OCI-LY1 (cell line): ENCODE results near the gene ZNF79.

Experiments used
- H2AFZ ChIP-seq: fragments of 200-600 bp; sonication (generic), shearing (Covaris generic); 2 replicates; pipeline ENCODE4 v1.6.0; 2014; ENCODE audit warnings: antibody characterized with exemption, mild to moderate bottlenecking, low read length
- H3F3A ChIP-seq: fragments of 200-600 bp; sonication (generic), shearing (Covaris generic); 2 replicates; pipeline ENCODE4 v1.6.0; 2014; ENCODE audit warnings: mild to moderate bottlenecking, antibody characterized with exemption, low read length, moderate library complexity; ENCODE audit not compliant: insufficient read depth
- H3K27ac ChIP-seq: fragments of 200-600 bp; sonication (generic); 2 replicates; pipeline ENCODE4 v1.5.1; 2014; ENCODE audit warnings: low read length, mixed run types, mild to moderate bottlenecking, low read depth; ENCODE audit not compliant: poor library complexity, severe bottlenecking
- H3K27me3 ChIP-seq: fragments of 200-600 bp; sonication (generic); 2 replicates; pipeline ENCODE4 v1.6.0; 2014; ENCODE audit warnings: antibody characterized with exemption, mild to moderate bottlenecking, low read length, moderate library complexity; ENCODE audit not compliant: insufficient read depth
- H3K36me3 ChIP-seq: fragments of 200-600 bp; sonication (generic); 2 replicates; pipeline ENCODE4 v1.6.1; 2014; ENCODE audit warnings: mild to moderate bottlenecking, antibody characterized with exemption, low read length, moderate library complexity, mixed read lengths; ENCODE audit not compliant: insufficient read depth
- H3K4me1 ChIP-seq: fragments of 200-600 bp; sonication (generic); 2 replicates; pipeline ENCODE4 v1.5.1; 2014; ENCODE audit warnings: mild to moderate bottlenecking, low read length, moderate library complexity; ENCODE audit not compliant: insufficient read depth, severe bottlenecking
- H3K4me2 ChIP-seq: fragments of 200-600 bp; sonication (generic), shearing (Covaris generic); 2 replicates; pipeline ENCODE4 v1.6.1; 2014; ENCODE audit warnings: low read length
- H3K4me3 ChIP-seq: fragments of 200-600 bp; sonication (generic); 2 replicates; pipeline ENCODE4 v1.5.1; 2014; ENCODE audit warnings: low read length, low read depth, mild to moderate bottlenecking, mixed read lengths; ENCODE audit not compliant: poor library complexity, severe bottlenecking
- H3K79me2 ChIP-seq: fragments of 200-600 bp; shearing (Covaris generic); 2 replicates; pipeline ENCODE4 v1.6.1; 2016; ENCODE audit warnings: mixed run types, low read length, mixed read lengths; ENCODE audit not compliant: insufficient read depth
- H3K9ac ChIP-seq: fragments of 200-600 bp; sonication (generic), shearing (Covaris generic); 2 replicates; pipeline ENCODE4 v1.6.1; 2014; ENCODE audit warnings: mild to moderate bottlenecking, low read length, mixed read lengths
- H3K9me2 ChIP-seq: fragments of 200-600 bp; sonication (generic), shearing (Covaris generic); 2 replicates; pipeline ENCODE4 v1.6.1; 2014; ENCODE audit warnings: low read depth, mild to moderate bottlenecking, low read length, mixed read lengths
- H3K9me3 ChIP-seq: fragments of 200-600 bp; shearing (Covaris generic); 2 replicates; pipeline ENCODE4 v1.6.1; 2014; ENCODE audit warnings: low read length, mixed read lengths
- H4K20me1 ChIP-seq: fragments of 200-600 bp; sonication (generic), shearing (Covaris generic); 2 replicates; pipeline ENCODE4 v1.6.0; 2016; ENCODE audit warnings: mild to moderate bottlenecking, low read length; ENCODE audit not compliant: insufficient read depth
- CTCF ChIP-seq: fragments of 200-600 bp; sonication (generic), shearing (Covaris generic); IDR thresholded peaks from 2 replicates; pipeline ENCODE4 v1.5.1; 2017; ENCODE audit warnings: mild to moderate bottlenecking, antibody characterized with exemption, low read length, moderate library complexity, mixed read lengths
- EZH2 ChIP-seq: fragments of 200-600 bp; sonication (generic), shearing (Covaris generic); IDR thresholded peaks from 2 replicates; pipeline ENCODE4 v1.8.0; 2017; ENCODE audit warnings: borderline replicate concordance, mixed run types, mild to moderate bottlenecking, antibody characterized with exemption, low read length, moderate library complexity, mixed read lengths

The ZNF79 gene

DNA sequence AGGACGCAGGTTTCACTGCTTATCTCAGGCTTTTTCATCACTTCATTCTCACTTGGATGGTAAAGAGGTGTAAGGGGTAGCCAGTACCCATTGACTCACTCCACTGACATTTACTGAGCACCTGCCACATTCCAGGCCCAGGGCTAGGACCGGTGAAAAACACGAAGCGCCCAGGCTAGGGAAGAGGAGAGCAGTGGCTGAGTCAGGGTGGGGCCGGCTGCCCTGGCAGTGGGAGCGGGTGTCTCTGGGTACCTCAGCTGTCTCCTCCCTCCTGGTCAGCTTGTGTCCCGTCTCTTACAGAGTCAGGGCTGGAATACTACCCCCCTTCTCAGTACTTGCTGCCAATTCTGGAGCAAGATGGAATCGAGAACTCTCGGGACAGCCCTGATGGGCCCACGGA is 49.3 kb downstream of the ZNF79 start:
- Histone ChIP-seq H3K27me3 (no peaks in the 10 kb centered on the region), H3F3A (no peaks in the 10 kb centered on the region), H3K4me2 (no peak overlapping the region), H3K4me1 (no peaks in the 10 kb centered on the region), H3K27ac (no peak overlapping the region), H3K9me3 (no peaks in the 10 kb centered on the region), H3K9me2 (no peaks in the 10 kb centered on the region), H2AFZ (no peak overlapping the region), H3K79me2 (no peaks in the 10 kb centered on the region), H3K9ac (no peak overlapping the region), H3K36me3 (0 out of 2 replicates have a peak, but pooled peaks cover 6% of the 10 kb centered on the region), H4K20me1 (no peaks in the 10 kb centered on the region), H3K4me3 (no peak overlapping the region)
- TF ChIP-seq EZH2 = no peak
- TF ChIP-seq CTCF = no peak

DNA sequence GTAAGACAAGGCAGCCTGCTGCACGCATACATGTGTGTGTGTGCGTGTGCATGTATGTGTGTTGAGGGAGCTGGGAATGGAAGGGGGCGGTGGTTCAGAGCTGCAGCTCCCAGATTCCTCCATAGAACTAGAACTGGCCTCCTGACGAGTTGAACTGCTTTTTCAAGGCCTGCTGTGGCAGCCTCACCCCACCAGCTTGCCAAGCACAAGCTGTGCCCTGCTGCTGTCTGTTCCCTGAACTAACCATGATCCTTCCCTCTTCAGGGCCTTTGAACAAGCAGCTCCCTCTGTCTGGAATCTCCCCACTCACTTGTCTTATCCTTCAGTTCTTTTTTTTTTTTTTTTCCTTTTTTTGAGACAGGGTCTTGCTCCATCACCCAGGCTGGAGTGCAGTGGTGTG is 49.8 kb downstream of the ZNF79 start:
- TF ChIP-seq CTCF (no peak), EZH2 (no peak)
- Histone ChIP-seq H3K27me3 (no peaks in the 10 kb centered on the region), H4K20me1 (no peaks in the 10 kb centered on the region), H3K9ac (no peak overlapping the region), H3K4me1 (no peaks in the 10 kb centered on the region), H3K9me2 (no peaks in the 10 kb centered on the region), H3K79me2 (no peaks in the 10 kb centered on the region), H3K27ac (no peak overlapping the region), H3K4me3 (no peak overlapping the region), H3K9me3 (no peaks in the 10 kb centered on the region), H2AFZ (no peak overlapping the region), H3K36me3 (0 out of 2 replicates have a peak, but pooled peaks cover 6% of the 10 kb centered on the region), H3K4me2 (no peak overlapping the region), H3F3A (no peaks in the 10 kb centered on the region)

GRCh38 chr9:127474592-127474991 is 50.4 kb downstream of the ZNF79 start:
- Histone ChIP-seq H3F3A (no peaks in the 10 kb centered on the region), H3K9ac (no peak overlapping the region), H3K27ac (no peak overlapping the region), H3K4me1 (no peaks in the 10 kb centered on the region), H3K4me3 (no peak overlapping the region), H3K9me2 (no peaks in the 10 kb centered on the region), H3K27me3 (no peaks in the 10 kb centered on the region), H4K20me1 (no peaks in the 10 kb centered on the region), H3K79me2 (no peaks in the 10 kb centered on the region), H3K4me2 (no peak overlapping the region), H3K36me3 (peaks cover 6% of the 10 kb centered on the region; the same call in 1 of the 2 replicates), H3K9me3 (no peaks in the 10 kb centered on the region), H2AFZ (no peak overlapping the region)
- TF ChIP-seq EZH2 = no peak
- no peak for TF ChIP-seq CTCF
